HTR-8/SVneo (cell line): ENCODE results near the gene TGIF1.
"Not testable (repeated sequence)": the region's sequence is repeated elsewhere in the genome, so short reads cannot be mapped to it uniquely, and the experiment has no call there.

Source experiments
- DNase-seq: peaks from one replicate; pipeline ENCODE4 v3.0.0; 2011; ENCODE audit warnings: low spot score, mixed read lengths; ENCODE audit not compliant: insufficient read length
- FAIRE-seq: peaks from 2 replicates; lab custom pipeline; 2011; peaks lifted over from hg19 to GRCh38; lab: Jason Lieb, UNC

Gene TGIF1

GRCh38 chr18:3450012-3450798 lies at the start of gene TGIF1:
TSS of gene TGIF1 (plus strand) at chr18:3450172. CDS start at chr18:3450490, 318 bp downstream.
- no peak for DNase-seq
- no peak for FAIRE-seq

GRCh38 chr18:3400567-3401296 lies 49.2 kb upstream of the TGIF1 start:
- no peak for FAIRE-seq
- no peak for DNase-seq

- DNase-seq (no peak), FAIRE-seq (no peak)
Observed at GRCh38 chr18:3401669-3402620, 48.0 kb upstream of the TGIF1 start.

- FAIRE-seq: no peak
- DNase-seq: peak; percentile 21
Observed at GRCh38 chr18:3402982-3403451, 47.0 kb upstream of the TGIF1 start.

GRCh38 chr18:3405713-3406112 lies 44.3 kb upstream of the TGIF1 start:
- no peak for FAIRE-seq
- no peak for DNase-seq

GRCh38 chr18:3408107-3408506 lies 41.9 kb upstream of the TGIF1 start:
- FAIRE-seq: no peak
- no peak for DNase-seq

- FAIRE-seq (no peak), DNase-seq (no peak)
Observed at GRCh38 chr18:3409811-3410210, 40.2 kb upstream of the TGIF1 start.

- DNase-seq (no peak), FAIRE-seq (no peak)
Observed at GRCh38 chr18:3410273-3410672, 39.7 kb upstream of the TGIF1 start.

- not testable (repeated sequence) for DNase-seq
- FAIRE-seq: peak; percentile 16
Observed at GRCh38 chr18:3410876-3411275, 39.1 kb upstream of the TGIF1 start.

GRCh38 chr18:3411327-3411726 lies 38.6 kb upstream of the TGIF1 start:
- no peak for DNase-seq
- FAIRE-seq: no peak

- no peak for FAIRE-seq
Observed at GRCh38 chr18:3411854-3412268, 38.1 kb upstream of the TGIF1 start.

GRCh38 chr18:3412528-3412927 lies 37.4 kb upstream of the TGIF1 start:
- DNase-seq: peak; percentile 41
- FAIRE-seq: not testable (repeated sequence)

More at GRCh38 chr18:3411854-3412268, 38.1 kb upstream of the TGIF1 start:
- DNase-seq: no peak

GRCh38 chr18:3415110-3415509 lies 34.9 kb upstream of the TGIF1 start:
- DNase-seq: no peak
- FAIRE-seq: no peak

GRCh38 chr18:3418083-3418482 lies 31.9 kb upstream of the TGIF1 start:
- FAIRE-seq (no peak), DNase-seq (no peak)

- FAIRE-seq (no peak), DNase-seq (no peak)
Observed at GRCh38 chr18:3420919-3421279, 29.1 kb upstream of the TGIF1 start.

GRCh38 chr18:3422905-3423304 lies 27.1 kb upstream of the TGIF1 start:
- no peak for DNase-seq
- FAIRE-seq: no peak

GRCh38 chr18:3424280-3424890 lies 25.6 kb upstream of the TGIF1 start:
- no peak for FAIRE-seq
- no peak for DNase-seq

- no peak for DNase-seq
- FAIRE-seq: no peak
Observed at GRCh38 chr18:3425030-3425429, 24.9 kb upstream of the TGIF1 start.

GRCh38 chr18:3425446-3425845 lies 24.5 kb upstream of the TGIF1 start:
- DNase-seq: no peak
- FAIRE-seq: no peak

- no peak for FAIRE-seq
- no peak for DNase-seq
Observed at GRCh38 chr18:3426074-3426473, 23.9 kb upstream of the TGIF1 start.
